Measurements from ENCODE around the gene SPATS2L. TPM values are rescaled to one million over a fixed set of nuclear protein-coding genes. Genes with fewer than 3 reads are reported as not detected.

Gene SPATS2L
- total and polyA plus RNA-seq, 2 donors (not counting 1 experiment from before 2014, with no cell fraction given) = 0.27 to 0.44 TPM

DNA sequence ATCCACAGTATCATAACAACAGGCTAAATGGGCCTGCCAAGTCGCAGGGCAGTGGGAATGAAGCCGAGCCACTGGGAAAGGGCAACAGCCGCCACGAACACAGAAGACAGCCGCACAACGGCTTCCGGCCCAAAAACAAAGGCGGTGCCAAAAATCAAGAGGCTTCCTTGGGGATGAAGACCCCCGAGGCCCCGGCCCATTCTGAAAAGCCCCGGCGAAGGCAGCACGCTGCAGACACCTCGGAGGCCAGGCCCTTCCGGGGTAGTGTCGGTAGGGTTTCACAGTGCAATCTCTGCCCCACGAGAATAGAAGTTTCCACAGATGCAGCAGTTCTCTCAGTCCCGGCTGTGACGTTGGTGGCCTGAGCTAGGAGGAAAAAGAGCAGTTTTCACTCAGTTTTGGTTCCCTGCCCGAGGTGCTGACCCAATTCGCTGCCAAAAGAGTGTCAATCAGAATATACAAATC lies 171.2 kb downstream of the SPATS2L start:
- TF ChIP-seq, protein P1, sequence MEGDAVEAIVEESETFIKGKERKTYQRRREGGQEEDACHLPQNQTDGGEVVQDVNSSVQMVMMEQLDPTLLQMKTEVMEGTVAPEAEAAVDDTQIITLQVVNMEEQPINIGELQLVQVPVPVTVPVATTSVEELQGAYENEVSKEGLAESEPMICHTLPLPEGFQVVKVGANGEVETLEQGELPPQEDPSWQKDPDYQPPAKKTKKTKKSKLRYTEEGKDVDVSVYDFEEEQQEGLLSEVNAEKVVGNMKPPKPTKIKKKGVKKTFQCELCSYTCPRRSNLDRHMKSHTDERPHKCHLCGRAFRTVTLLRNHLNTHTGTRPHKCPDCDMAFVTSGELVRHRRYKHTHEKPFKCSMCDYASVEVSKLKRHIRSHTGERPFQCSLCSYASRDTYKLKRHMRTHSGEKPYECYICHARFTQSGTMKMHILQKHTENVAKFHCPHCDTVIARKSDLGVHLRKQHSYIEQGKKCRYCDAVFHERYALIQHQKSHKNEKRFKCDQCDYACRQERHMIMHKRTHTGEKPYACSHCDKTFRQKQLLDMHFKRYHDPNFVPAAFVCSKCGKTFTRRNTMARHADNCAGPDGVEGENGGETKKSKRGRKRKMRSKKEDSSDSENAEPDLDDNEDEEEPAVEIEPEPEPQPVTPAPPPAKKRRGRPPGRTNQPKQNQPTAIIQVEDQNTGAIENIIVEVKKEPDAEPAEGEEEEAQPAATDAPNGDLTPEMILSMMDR (IDR thresholded peaks at IDR 0.05) = no peak
- TF ChIP-seq EZH2 (IDR thresholded peaks at IDR 0.05; ENCODE audit: borderline replicate concordance, insufficient read depth, low read depth, low read length, poor library complexity, severe bottlenecking) = no peak
- H2AFZ ChIP-seq (ENCODE audit: insufficient read depth, low read depth, low read length, poor library complexity, severe bottlenecking) = no peak overlapping the region
- ChIA-PET CTCF (interaction anchor here (1.8 kb wide), 1 partner anchor 502 kb away, joined by 4 read pairs; no protein-coding TSS in a partner anchor), POLR2A (no interaction called here)
- H3K4me3 ChIP-seq (ENCODE audit: control extremely low read depth in 1 of 5, extremely low read depth in 1 of 5, insufficient read depth in 1 of 5, low read depth in 2 of 5, low read length in 4 of 5) = no peak overlapping the region
- Mint-ChIP-seq H3K4me3 (no peak overlapping the region), H3K9me3 (ENCODE audit: insufficient read depth) (no peaks in the 10 kb centered on the region), H3K27ac (no peak overlapping the region), H3K4me1 (no peaks in the 10 kb centered on the region), H3K27me3 (no peaks in the 10 kb centered on the region)
- no peak overlapping the region for H3K27ac ChIP-seq (ENCODE audit: low read length in 2 of 2)
- no peaks in the 10 kb centered on the region for H3K36me3 ChIP-seq (replicated peaks in 1 of 2; ENCODE audit: control extremely low read depth in 1 of 2, control insufficient read depth in 1 of 2, extremely low read depth in 1 of 2, insufficient read depth in 2 of 2, low read length in 1 of 2)
- no peak overlapping the region for H3K9ac ChIP-seq (ENCODE audit: low read length)
- DNase-seq (no peak), ATAC-seq (ENCODE audit: low read depth) (no peak)
- no peaks in the 10 kb centered on the region for H3K4me1 ChIP-seq (ENCODE audit: control insufficient read depth in 2 of 2, insufficient read depth in 2 of 2, low read length in 2 of 2)
- H3K79me2 ChIP-seq (ENCODE audit: control insufficient read depth, insufficient read depth, low read length) = no peaks in the 10 kb centered on the region
- intact Hi-C loops (cut with micrococcal nuclease) = no loop called here
- no peaks in the 10 kb centered on the region for H4K20me1 ChIP-seq (ENCODE audit: control insufficient read depth, insufficient read depth, low read length, poor library complexity, severe bottlenecking)
- H3K9me3 ChIP-seq (ENCODE audit: control extremely low read depth in 1 of 3, control insufficient read depth in 2 of 3, insufficient read depth in 1 of 3, low read length in 2 of 3) = no peaks in the 10 kb centered on the region
- H3K4me2 ChIP-seq (replicated peaks; ENCODE audit: low read depth, low read length, poor library complexity, severe bottlenecking) = no peak overlapping the region
- WGBS (ENCODE audit: insufficient coverage) = 95% methylated on average over 19 of the region's 21 CpGs
- H3K27me3 ChIP-seq (replicated peaks in 1 of 4; ENCODE audit: control extremely low read depth in 1 of 4, control insufficient read depth in 3 of 4, insufficient read depth in 4 of 4, low read length in 3 of 4) = no peaks in the 10 kb centered on the region

DNA sequence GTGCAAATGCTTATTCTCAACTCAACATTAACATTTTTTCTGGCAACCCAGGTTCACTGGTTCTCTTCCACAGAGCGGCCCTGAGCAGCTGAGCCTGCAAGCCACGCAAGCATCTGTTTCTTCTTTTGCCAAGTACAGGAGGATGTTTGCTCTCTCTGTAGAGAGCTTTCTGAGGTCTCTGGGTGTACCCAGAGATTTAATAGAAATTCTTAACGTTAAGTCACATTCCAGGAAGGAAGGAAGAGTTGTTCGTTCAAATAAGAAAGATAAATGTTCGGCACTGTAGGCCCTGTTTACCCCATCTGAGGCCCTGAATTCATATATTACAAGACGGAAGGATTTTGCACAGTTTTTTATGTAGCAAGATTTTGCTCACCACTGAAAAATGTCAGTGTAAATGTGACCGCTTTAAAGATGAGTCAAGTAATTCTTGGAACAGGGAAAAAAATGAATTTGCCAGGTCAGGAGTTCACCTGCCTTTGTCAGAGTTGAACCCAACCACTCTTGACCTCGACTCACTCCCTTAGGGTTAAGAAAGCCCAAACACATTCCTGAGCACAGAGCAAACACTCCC lies 173.3 kb downstream of the SPATS2L start:
- Histone ChIP-seq H3K79me2 (ENCODE audit: control insufficient read depth, insufficient read depth, low read length) (no peaks in the 10 kb centered on the region), H3K4me1 (ENCODE audit: control insufficient read depth in 2 of 2, insufficient read depth in 2 of 2, low read length in 2 of 2) (no peaks in the 10 kb centered on the region), H3K4me3 (ENCODE audit: control extremely low read depth in 1 of 5, extremely low read depth in 1 of 5, insufficient read depth in 1 of 5, low read depth in 2 of 5, low read length in 4 of 5) (no peak overlapping the region), H3K36me3 (replicated peaks in 1 of 2; ENCODE audit: control extremely low read depth in 1 of 2, control insufficient read depth in 1 of 2, extremely low read depth in 1 of 2, insufficient read depth in 2 of 2, low read length in 1 of 2) (no peaks in the 10 kb centered on the region), H4K20me1 (ENCODE audit: control insufficient read depth, insufficient read depth, low read length, poor library complexity, severe bottlenecking) (no peaks in the 10 kb centered on the region), H3K9me3 (ENCODE audit: control extremely low read depth in 1 of 3, control insufficient read depth in 2 of 3, insufficient read depth in 1 of 3, low read length in 2 of 3) (no peaks in the 10 kb centered on the region), H3K27ac (ENCODE audit: low read length in 2 of 2) (no peak overlapping the region), H2AFZ (ENCODE audit: insufficient read depth, low read depth, low read length, poor library complexity, severe bottlenecking) (no peak overlapping the region), H3K4me2 (replicated peaks; ENCODE audit: low read depth, low read length, poor library complexity, severe bottlenecking) (no peak overlapping the region), H3K27me3 (replicated peaks in 1 of 4; ENCODE audit: control extremely low read depth in 1 of 4, control insufficient read depth in 3 of 4, insufficient read depth in 4 of 4, low read length in 3 of 4) (no peaks in the 10 kb centered on the region), H3K9ac (ENCODE audit: low read length) (no peak overlapping the region)
- TF ChIP-seq, protein P1 (IDR thresholded peaks at IDR 0.05) = no peak
- TF ChIP-seq EZH2 (IDR thresholded peaks at IDR 0.05; ENCODE audit: borderline replicate concordance, insufficient read depth, low read depth, low read length, poor library complexity, severe bottlenecking) = no peak
- intact Hi-C loops (cut with micrococcal nuclease) = loop anchor here (5.0 kb wide), 1 partner anchor 772 kb away; no protein-coding TSS in a partner anchor
- 73% methylated on average over 5 of the region's 8 CpGs for WGBS (ENCODE audit: insufficient coverage)
- Mint-ChIP-seq H3K4me1 (no peaks in the 10 kb centered on the region), H3K27ac (no peak overlapping the region), H3K4me3 (no peak overlapping the region), H3K27me3 (peaks cover 8% of the 10 kb centered on the region), H3K9me3 (ENCODE audit: insufficient read depth) (no peaks in the 10 kb centered on the region)
- DNase-seq (no peak), ATAC-seq (ENCODE audit: low read depth) (no peak)
- ChIA-PET CTCF (interaction anchor here (0.8 to 2.2 kb wide), 4 partner anchors 9 to 504 kb away, joined by 3 to 20 read pairs (median 4); no protein-coding TSS in a partner anchor), POLR2A (no interaction called here)
